Measurements from ENCODE around the gene NEIL3.
"Not testable (repeated sequence)": the region's sequence is repeated elsewhere in the genome, so short reads cannot be mapped to it uniquely, and the experiment has no call there.

Gene NEIL3

GRCh38 chr4:177302371-177303100 is 7.1 kb upstream of the NEIL3 start:
- peak; percentile 48 for DNase-seq

GRCh38 chr4:177304094-177304493 is 5.6 kb upstream of the NEIL3 start:
- DNase-seq = no peak

- DNase-seq = not testable (repeated sequence)
These were observed 4.8 kb upstream of the NEIL3 start for GRCh38 chr4:177304864-177305263.

GRCh38 chr4:177308125-177308524 is 1.5 kb upstream of the NEIL3 start:
- peak; percentile 89 for DNase-seq

GRCh38 chr4:177308847-177309521 is 690 bp upstream of the NEIL3 start:
- no peak for DNase-seq

GRCh38 chr4:177311589-177311988 is 1.9 kb downstream of the NEIL3 start:
- no peak for DNase-seq

GRCh38 chr4:177313263-177313662 is 3.6 kb downstream of the NEIL3 start:
- peak; percentile 35 for DNase-seq

- DNase-seq = no peak
These were observed 6.2 kb downstream of the NEIL3 start for GRCh38 chr4:177315767-177316464.

- DNase-seq = no peak
These were observed 11.0 kb downstream of the NEIL3 start for GRCh38 chr4:177320721-177321120.

GRCh38 chr4:177321647-177322046 is 12.0 kb downstream of the NEIL3 start:
- no peak for DNase-seq

GRCh38 chr4:177322266-177322665 is 12.6 kb downstream of the NEIL3 start:
- no peak for DNase-seq

- DNase-seq = no peak
These were observed 13.2 kb downstream of the NEIL3 start for GRCh38 chr4:177322881-177323280.

GRCh38 chr4:177323416-177323815 is 13.7 kb downstream of the NEIL3 start:
- DNase-seq = no peak

- no peak for DNase-seq
These were observed 22.4 kb downstream of the NEIL3 start for GRCh38 chr4:177332119-177332518.

- peak; percentile 45 for DNase-seq
These were observed 30.1 kb downstream of the NEIL3 start for GRCh38 chr4:177339477-177340374.

GRCh38 chr4:177348348-177348747 is 38.7 kb downstream of the NEIL3 start:
- no peak for DNase-seq

- no peak for DNase-seq
These were observed 39.5 kb downstream of the NEIL3 start for GRCh38 chr4:177349191-177349590.

- DNase-seq = no peak
These were observed 42.1 kb downstream of the NEIL3 start for GRCh38 chr4:177351622-177352244.

- DNase-seq = no peak
These were observed 46.5 kb downstream of the NEIL3 start for GRCh38 chr4:177356206-177356605.

- no peak for DNase-seq
These were observed 47.2 kb downstream of the NEIL3 start for GRCh38 chr4:177356921-177357320.

- DNase-seq = peak; percentile 38
These were observed 57.7 kb downstream of the NEIL3 start for GRCh38 chr4:177367336-177367735.

GRCh38 chr4:177369372-177369771 is 59.7 kb downstream of the NEIL3 start:
- DNase-seq = peak; percentile 82

Measured in EL (cell line).